Activated naive CD4-positive, alpha-beta T cell treated with anti-CD3 and anti-CD28 coated beads, Interleukin-2, amount 10 ng/mL, durations not matched to agents 7 days and 5 days (primary cell): ENCODE results near the gene ZNF341.
"Not testable (repeated sequence)": the region's sequence is repeated elsewhere in the genome, so short reads cannot be mapped to it uniquely, and the experiment has no call there.

Source experiments
- CTCF ChIA-PET: fragments of 350-600 bp; sonication (Branson Sonifier 250); formaldehyde crosslinking; loops from one replicate; lab custom pipeline; 2021; ENCODE audit warnings: antibody characterized with exemption; lab: Charles Lee
- DNase-seq: peaks from one replicate; pipeline ENCODE4 v3.0.0-alpha.2; 2020
- H3K27ac Mint-ChIP-seq: one replicate; pipeline ENCODE4 v1.8.0; 2021; ENCODE audit warnings: mild to moderate bottlenecking, moderate library complexity, mixed read lengths
- H3K27me3 Mint-ChIP-seq: one replicate; pipeline ENCODE4 v1.8.0; 2021; ENCODE audit warnings: mild to moderate bottlenecking, mixed read lengths
- H3K36me3 Mint-ChIP-seq: one replicate; pipeline ENCODE4 v1.8.0; 2021; ENCODE audit warnings: mixed read lengths
- H3K4me1 Mint-ChIP-seq: one replicate; pipeline ENCODE4 v1.8.0; 2021; ENCODE audit warnings: mixed read lengths
- H3K4me3 Mint-ChIP-seq: one replicate; pipeline ENCODE4 v1.8.0; 2021; ENCODE audit warnings: mild to moderate bottlenecking, moderate library complexity, mixed read lengths
- H3K9me3 Mint-ChIP-seq: one replicate; pipeline ENCODE4 v1.8.0; 2021; ENCODE audit warnings: mixed read lengths

Gene ZNF341

GRCh38 chr20:33693741-33694638 lies 37.8 kb upstream of the ZNF341 start:
- CTCF ChIA-PET: no interaction called here
- peaks cover 33% of the 10 kb centered on the region for H3K4me1 Mint-ChIP-seq
- peak overlapping the region; percentile 70 for H3K27ac Mint-ChIP-seq
- peaks cover 2% of the 10 kb centered on the region for H3K9me3 Mint-ChIP-seq
- H3K36me3 Mint-ChIP-seq: peaks cover 2% of the 10 kb centered on the region
- peaks cover 10% of the 10 kb centered on the region for H3K27me3 Mint-ChIP-seq
- no peak overlapping the region for H3K4me3 Mint-ChIP-seq
- no peak for DNase-seq

- CTCF ChIA-PET: no interaction called here
Measured at GRCh38 chr20:33694639-33695012, 37.2 kb upstream of the ZNF341 start.

GRCh38 chr20:33696448-33696847 lies 35.3 kb upstream of the ZNF341 start:
- H3K4me1 Mint-ChIP-seq: peaks cover 8% of the 10 kb centered on the region
- no peak overlapping the region for H3K27ac Mint-ChIP-seq
- H3K36me3 Mint-ChIP-seq: peaks cover 2% of the 10 kb centered on the region
- DNase-seq: no peak
- peaks cover 10% of the 10 kb centered on the region for H3K27me3 Mint-ChIP-seq
- peaks cover 5% of the 10 kb centered on the region for H3K9me3 Mint-ChIP-seq
- CTCF ChIA-PET: no interaction called here
- H3K4me3 Mint-ChIP-seq: no peak overlapping the region

More at GRCh38 chr20:33694639-33695012, 37.2 kb upstream of the ZNF341 start:
- peak overlapping the region; percentile 70 for H3K27ac Mint-ChIP-seq
- H3K27me3 Mint-ChIP-seq: peaks cover 10% of the 10 kb centered on the region
- H3K9me3 Mint-ChIP-seq: peaks cover 2% of the 10 kb centered on the region
- DNase-seq: no peak
- H3K4me1 Mint-ChIP-seq: peaks cover 26% of the 10 kb centered on the region
- H3K4me3 Mint-ChIP-seq: no peak overlapping the region
- H3K36me3 Mint-ChIP-seq: peaks cover 2% of the 10 kb centered on the region

- no peak for DNase-seq
- Mint-ChIP-seq H3K27me3 (peaks cover 10% of the 10 kb centered on the region), H3K36me3 (peaks cover 4% of the 10 kb centered on the region), H3K4me3 (no peak overlapping the region), H3K4me1 (peaks cover 3% of the 10 kb centered on the region), H3K27ac (no peak overlapping the region), H3K9me3 (peaks cover 7% of the 10 kb centered on the region)
- CTCF ChIA-PET: no interaction called here
Measured at GRCh38 chr20:33697129-33697528, 34.7 kb upstream of the ZNF341 start.

- H3K9me3 Mint-ChIP-seq, H3K27me3 Mint-ChIP-seq, H3K36me3 Mint-ChIP-seq, H3K27ac Mint-ChIP-seq, CTCF ChIA-PET, H3K4me1 Mint-ChIP-seq, H3K4me3 Mint-ChIP-seq, DNase-seq: not testable (repeated sequence)
Measured at GRCh38 chr20:33698966-33699365, 32.8 kb upstream of the ZNF341 start.

- H3K4me1 Mint-ChIP-seq, H3K27ac Mint-ChIP-seq, H3K4me3 Mint-ChIP-seq, H3K9me3 Mint-ChIP-seq, CTCF ChIA-PET, H3K27me3 Mint-ChIP-seq, H3K36me3 Mint-ChIP-seq, DNase-seq: not testable (repeated sequence)
Measured at GRCh38 chr20:33700696-33701441, 30.9 kb upstream of the ZNF341 start.

- DNase-seq: no peak
- Mint-ChIP-seq H3K9me3 (peaks cover 7% of the 10 kb centered on the region), H3K4me1 (no peaks in the 10 kb centered on the region), H3K4me3 (no peak overlapping the region), H3K36me3 (peaks cover 8% of the 10 kb centered on the region), H3K27me3 (peaks cover 9% of the 10 kb centered on the region), H3K27ac (no peak overlapping the region)
- CTCF ChIA-PET: no interaction called here
Measured at GRCh38 chr20:33701629-33702450, 30.0 kb upstream of the ZNF341 start.

GRCh38 chr20:33702861-33703260 lies 28.9 kb upstream of the ZNF341 start:
- Mint-ChIP-seq H3K27me3 (peaks cover 3% of the 10 kb centered on the region), H3K4me3 (no peak overlapping the region), H3K27ac (no peak overlapping the region), H3K4me1 (no peaks in the 10 kb centered on the region), H3K36me3 (peaks cover 16% of the 10 kb centered on the region), H3K9me3 (peaks cover 7% of the 10 kb centered on the region)
- CTCF ChIA-PET: no interaction called here
- DNase-seq: no peak

- DNase-seq: no peak
- peaks cover 5% of the 10 kb centered on the region for H3K9me3 Mint-ChIP-seq
- H3K4me3 Mint-ChIP-seq: no peak overlapping the region
- H3K36me3 Mint-ChIP-seq: peaks cover 14% of the 10 kb centered on the region
- no peaks in the 10 kb centered on the region for H3K27me3 Mint-ChIP-seq
- no peaks in the 10 kb centered on the region for H3K4me1 Mint-ChIP-seq
- CTCF ChIA-PET: no interaction called here
- H3K27ac Mint-ChIP-seq: peak overlapping the region; percentile 62
Measured at GRCh38 chr20:33703498-33704137, 28.2 kb upstream of the ZNF341 start.

- Mint-ChIP-seq H3K27me3 (no peaks in the 10 kb centered on the region), H3K27ac (no peak overlapping the region)
- CTCF ChIA-PET: no interaction called here
Measured at GRCh38 chr20:33704197-33704924, 27.4 kb upstream of the ZNF341 start.

GRCh38 chr20:33707668-33708067 lies 24.1 kb upstream of the ZNF341 start:
- H3K4me1 Mint-ChIP-seq: peaks cover 23% of the 10 kb centered on the region
- no peak overlapping the region for H3K4me3 Mint-ChIP-seq
- no peaks in the 10 kb centered on the region for H3K27me3 Mint-ChIP-seq
- no peak for DNase-seq
- peaks cover 32% of the 10 kb centered on the region for H3K36me3 Mint-ChIP-seq
- CTCF ChIA-PET: no interaction called here
- no peaks in the 10 kb centered on the region for H3K9me3 Mint-ChIP-seq
- H3K27ac Mint-ChIP-seq: no peak overlapping the region

More at GRCh38 chr20:33704197-33704924, 27.4 kb upstream of the ZNF341 start:
- Mint-ChIP-seq H3K9me3 (peaks cover 5% of the 10 kb centered on the region), H3K4me3 (no peak overlapping the region), H3K4me1 (peaks cover 4% of the 10 kb centered on the region), H3K36me3 (peaks cover 14% of the 10 kb centered on the region)
- no peak for DNase-seq

- Mint-ChIP-seq H3K9me3 (no peaks in the 10 kb centered on the region), H3K27ac (no peak overlapping the region)
Measured at GRCh38 chr20:33709398-33709797, 22.4 kb upstream of the ZNF341 start.

GRCh38 chr20:33709905-33710541 lies 21.8 kb upstream of the ZNF341 start:
- Mint-ChIP-seq H3K27me3 (no peaks in the 10 kb centered on the region), H3K36me3 (peaks cover 46% of the 10 kb centered on the region), H3K27ac (peak overlapping the region; percentile 38), H3K9me3 (no peaks in the 10 kb centered on the region), H3K4me1 (peaks cover 23% of the 10 kb centered on the region), H3K4me3 (no peak overlapping the region)
- CTCF ChIA-PET: no interaction called here
- no peak for DNase-seq

More at GRCh38 chr20:33709398-33709797, 22.4 kb upstream of the ZNF341 start:
- DNase-seq: no peak
- CTCF ChIA-PET: no interaction called here
- Mint-ChIP-seq H3K36me3 (peaks cover 44% of the 10 kb centered on the region), H3K27me3 (no peaks in the 10 kb centered on the region), H3K4me1 (peaks cover 23% of the 10 kb centered on the region), H3K4me3 (no peak overlapping the region)
